ENCODE results near the gene MED15. TPM values are rescaled to one million over a fixed set of nuclear protein-coding genes. Genes with fewer than 3 reads are reported as not detected.

MED15 gene
- total RNA-seq, 1 experiment from 2014 or later: 13.5 TPM

GRCh38 chr22:20580611-20581502 lies 73.4 kb downstream of the MED15 start:
- no peak for DNase-seq (ENCODE audit: extremely low read depth, low read depth)

DNA sequence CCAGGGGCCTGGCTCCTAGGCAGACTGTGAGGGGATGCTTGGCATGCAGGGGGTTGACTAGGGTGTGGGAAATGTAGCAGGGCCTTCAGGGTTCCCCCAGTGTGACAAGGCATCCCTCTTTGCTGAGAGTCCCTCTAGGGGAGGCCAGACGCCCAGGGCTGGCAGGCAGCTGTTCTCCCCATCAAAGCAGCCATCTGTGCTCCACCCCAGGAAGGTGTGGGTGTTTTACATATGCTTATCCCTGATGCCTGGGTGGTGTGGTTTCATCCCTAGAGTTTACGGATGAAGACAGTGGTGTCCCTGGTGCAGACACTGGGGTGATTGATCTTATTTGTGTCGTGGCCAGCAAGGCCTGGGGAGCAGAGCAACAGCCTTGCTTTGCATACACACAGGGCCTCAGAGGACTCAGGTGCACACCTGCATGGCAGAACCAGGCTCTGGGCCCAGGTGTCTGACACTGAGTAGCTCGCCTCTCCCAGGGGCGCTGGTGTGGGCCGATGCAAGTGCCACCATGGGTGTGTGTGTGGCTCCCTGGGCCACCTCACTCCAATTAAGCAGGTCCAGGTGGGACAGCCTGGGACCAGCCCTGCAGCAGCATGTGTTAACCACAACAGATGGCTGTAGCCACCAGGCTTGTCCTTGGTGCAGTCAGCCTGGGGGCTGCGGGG lies 74.2 kb downstream of the MED15 start:
- no peak for DNase-seq (ENCODE audit: extremely low read depth, low read depth)

DNA sequence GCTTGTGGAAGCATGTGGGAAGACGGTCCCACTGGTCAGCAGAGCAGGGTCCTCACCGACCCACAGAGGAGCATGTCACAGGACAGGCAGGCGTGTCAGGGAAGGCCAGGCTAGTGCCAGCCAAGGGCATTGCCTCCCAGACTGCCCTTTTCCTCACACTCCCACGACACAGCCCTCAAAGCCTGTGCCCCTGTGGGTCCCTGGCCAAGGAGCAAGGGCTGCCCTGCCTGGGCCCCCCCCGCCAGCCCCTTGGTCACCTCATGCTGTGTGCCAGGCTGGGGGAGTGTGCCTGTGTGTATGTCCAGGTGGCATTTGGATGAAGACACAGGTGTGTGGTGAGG lies 74.7 kb downstream of the MED15 start:
- DNase-seq (ENCODE audit: extremely low read depth, low read depth): no peak

DNA sequence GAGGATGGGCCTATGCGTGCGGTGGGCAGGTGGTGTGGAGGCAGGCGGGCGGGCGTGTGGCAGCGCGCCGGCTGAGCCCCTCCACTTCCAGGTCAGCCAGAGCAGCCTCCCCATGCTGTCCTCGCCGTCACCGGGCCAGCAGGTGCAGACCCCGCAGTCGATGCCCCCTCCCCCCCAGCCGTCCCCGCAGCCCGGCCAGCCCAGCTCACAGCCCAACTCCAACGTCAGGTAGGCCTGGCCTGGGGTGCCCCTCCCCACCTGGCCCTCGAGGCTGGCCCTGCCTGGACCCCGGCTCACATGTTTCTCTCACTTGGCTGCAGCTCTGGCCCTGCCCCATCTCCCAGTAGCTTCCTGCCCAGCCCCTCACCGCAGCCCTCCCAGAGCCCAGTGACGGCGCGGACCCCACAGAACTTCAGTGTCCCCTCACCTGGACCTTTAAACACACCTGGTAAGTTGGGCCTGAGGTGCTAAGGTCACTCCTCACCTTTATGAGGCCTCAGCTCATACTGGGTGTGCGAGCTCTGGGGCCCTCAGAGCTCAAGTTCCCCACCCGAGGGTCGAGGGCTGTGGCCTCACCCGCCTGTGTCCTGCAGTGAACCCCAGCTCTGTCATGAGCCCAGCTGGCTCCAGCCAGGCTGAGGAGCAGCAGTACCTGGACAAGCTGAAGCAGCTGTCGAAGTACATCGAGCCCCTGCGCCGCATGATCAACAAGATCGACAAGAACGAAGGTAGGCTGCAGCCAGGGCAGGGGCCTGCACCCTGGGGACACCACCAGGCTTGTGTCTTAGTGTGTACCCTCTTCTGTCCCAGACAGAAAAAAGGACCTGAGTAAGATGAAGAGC lies 75.3 kb downstream of the MED15 start:
- DNase-seq (ENCODE audit: extremely low read depth, low read depth): no peak

GRCh38 chr22:20583471-20583922 lies 76.1 kb downstream of the MED15 start:
- no peak for DNase-seq (ENCODE audit: extremely low read depth, low read depth)

DNA sequence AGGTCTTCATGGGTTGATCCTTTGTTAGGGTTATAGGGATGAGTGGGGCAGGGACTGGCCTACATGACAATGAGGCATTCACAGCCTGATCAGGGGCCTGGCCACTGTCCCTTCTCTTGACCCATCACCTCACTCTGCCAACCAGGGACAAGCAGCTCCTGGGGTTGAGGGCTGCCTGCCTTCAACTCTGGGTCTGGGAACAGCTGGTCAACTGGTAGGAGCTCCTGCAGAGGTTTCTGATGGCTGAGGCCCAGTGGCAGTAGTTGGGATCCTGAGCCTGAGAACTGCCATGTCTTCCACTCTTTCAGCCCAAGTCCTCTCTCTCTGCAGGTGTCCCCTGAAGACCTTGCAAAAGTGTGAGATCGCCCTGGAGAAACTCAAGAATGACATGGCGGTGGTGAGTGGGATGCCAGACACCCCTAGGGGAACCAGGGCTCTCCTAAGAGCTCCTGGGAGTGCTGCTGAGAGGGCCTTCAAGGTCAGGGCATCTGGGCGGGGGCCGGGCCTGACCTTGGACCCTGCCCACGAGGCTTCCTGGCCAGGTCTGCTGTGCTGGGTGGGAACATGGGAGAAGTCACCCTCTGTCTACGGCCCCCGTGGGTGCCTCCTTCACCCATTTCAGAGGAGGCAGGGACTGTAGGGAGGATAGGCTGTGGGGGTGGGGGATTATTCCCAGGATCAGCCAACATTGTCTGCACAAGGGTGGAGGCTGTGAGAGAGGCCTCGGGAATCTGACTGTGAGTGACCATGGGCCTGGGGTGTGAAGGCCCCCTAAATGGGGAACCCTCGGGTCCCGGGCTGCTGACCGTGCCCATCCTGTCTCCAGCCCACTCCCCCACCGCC lies 76.8 kb downstream of the MED15 start:
- no peak for DNase-seq (ENCODE audit: extremely low read depth, low read depth)

GRCh38 chr22:20584872-20585638 lies 77.6 kb downstream of the MED15 start:
- no peak for DNase-seq (ENCODE audit: extremely low read depth, low read depth)

DNA sequence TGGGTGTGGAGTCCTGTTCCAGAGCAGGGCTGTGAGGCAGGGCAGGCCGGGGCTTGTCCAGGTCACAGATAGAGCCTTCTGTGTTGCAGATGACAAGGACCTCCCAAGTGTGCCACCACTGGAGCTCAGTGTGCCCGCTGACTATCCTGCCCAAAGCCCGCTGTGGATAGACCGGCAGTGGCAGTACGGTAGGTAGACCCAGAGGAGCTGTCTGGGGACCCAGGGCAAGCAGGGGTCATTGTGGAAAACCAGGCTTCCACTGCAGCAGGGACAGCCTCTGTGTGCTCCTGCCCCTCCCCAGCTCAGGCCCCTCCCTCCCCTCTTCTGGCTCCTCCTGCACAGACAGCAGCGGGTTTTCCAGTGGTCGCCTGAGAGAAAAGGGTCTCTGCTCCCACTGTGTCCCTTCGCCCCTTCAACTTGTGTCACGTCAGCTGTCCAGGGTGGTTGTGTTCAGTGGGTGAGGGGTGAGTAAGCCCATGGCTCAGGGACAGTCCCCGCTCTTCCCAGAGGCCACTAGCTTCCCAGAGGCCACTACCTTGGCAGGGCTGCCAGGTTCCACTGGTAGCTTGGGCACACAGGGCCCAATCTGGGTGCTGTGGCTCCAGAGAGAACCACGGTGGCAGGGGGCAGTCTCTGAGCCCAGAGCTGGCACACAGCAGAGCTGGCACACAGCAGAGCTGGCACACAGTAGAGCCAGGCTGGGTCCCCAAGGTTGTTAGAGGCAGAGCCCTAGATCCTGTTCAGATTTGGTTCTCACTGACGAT lies 78.4 kb downstream of the MED15 start:
- no peak for DNase-seq (ENCODE audit: extremely low read depth, low read depth)

GRCh38 chr22:20586403-20586745 lies 79.0 kb downstream of the MED15 start:
- no peak for DNase-seq (ENCODE audit: extremely low read depth, low read depth)

GRCh38 chr22:20587206-20587958 lies 80.0 kb downstream of the MED15 start:
- no peak for DNase-seq (ENCODE audit: extremely low read depth, low read depth)

- DNase-seq (ENCODE audit: extremely low read depth, low read depth): no peak
These were observed 80.9 kb downstream of the MED15 start for GRCh38 chr22:20588092-20588842.

- DNase-seq (ENCODE audit: extremely low read depth, low read depth): no peak
These were observed 81.6 kb downstream of the MED15 start for GRCh38 chr22:20588843-20589581.

GRCh38 chr22:20589614-20590476 lies 82.4 kb downstream of the MED15 start:
- DNase-seq (ENCODE audit: extremely low read depth, low read depth): no peak

DNA sequence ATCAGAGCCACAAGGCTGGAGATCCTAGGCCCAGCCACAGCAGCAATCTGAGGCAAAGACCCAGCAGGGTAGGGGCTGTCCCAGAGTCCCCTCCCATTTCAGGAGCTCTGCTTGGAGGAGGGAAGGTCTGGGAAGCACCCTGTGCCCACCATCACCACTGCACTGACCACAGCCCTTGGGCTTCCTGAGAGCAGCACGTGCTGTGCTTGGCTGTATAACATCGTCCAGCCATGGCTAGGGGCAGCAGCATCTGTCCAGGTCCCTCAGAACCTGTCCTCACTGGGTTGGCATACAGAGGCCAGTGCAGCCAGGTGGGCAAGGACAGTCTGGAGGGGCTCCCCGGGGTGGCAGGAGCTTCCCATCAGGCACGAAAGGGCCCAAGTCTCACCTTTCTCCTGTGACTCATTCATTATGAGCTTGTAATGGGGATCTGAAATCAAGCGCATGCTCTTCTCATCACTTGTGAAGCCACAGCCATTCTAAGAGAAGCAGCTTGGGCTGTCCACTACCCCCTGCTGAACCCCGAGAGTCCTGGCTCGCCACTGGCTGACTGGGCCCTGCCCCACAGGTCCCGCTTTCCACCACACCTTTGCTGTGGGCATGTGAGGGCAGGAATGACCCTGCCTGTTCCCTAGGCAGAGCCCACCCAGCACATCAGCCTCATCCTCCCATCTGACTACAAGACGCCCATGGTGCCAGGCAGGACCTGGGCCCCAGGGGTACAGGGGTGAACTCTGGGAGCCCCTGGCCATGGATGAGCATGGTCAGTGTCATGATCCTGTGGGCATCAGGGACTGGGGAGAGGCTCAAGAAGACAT lies 83.3 kb downstream of the MED15 start:
- DNase-seq (ENCODE audit: extremely low read depth, low read depth): no peak

GRCh38 chr22:20591295-20591645 lies 83.9 kb downstream of the MED15 start:
- no peak for DNase-seq (ENCODE audit: extremely low read depth, low read depth)
